HepG2 (cell line): ENCODE results near the gene LPXN. TPM values are rescaled to one million over a fixed set of nuclear protein-coding genes. Genes with fewer than 3 reads are reported as not detected.

Experiments
- AKAP8 ChIP-seq: sonication (generic); formaldehyde crosslinking; IDR thresholded peaks from 2 replicates; pipeline ENCODE4 v1.5.1; 2020; ENCODE audit warnings: mild to moderate bottlenecking, missing genetic modification reagents
- CHCHD3 ChIP-seq: sonication (generic); formaldehyde crosslinking; IDR thresholded peaks from 2 replicates; pipeline ENCODE4 v1.8.0; 2022; ENCODE audit warnings: mild to moderate bottlenecking, missing genetic modification reagents, moderate library complexity
- CHD4 ChIP-seq: fragments of 200-600 bp; sonication (generic); IDR thresholded peaks from 2 replicates; pipeline ENCODE4 v1.7.0; 2017; ENCODE audit warnings: mild to moderate bottlenecking, low read length, borderline replicate concordance
- EHMT2 ChIP-seq: fragments of 200-600 bp; sonication (generic); IDR thresholded peaks from 2 replicates; pipeline ENCODE4 v1.7.0; 2017; ENCODE audit warnings: antibody characterized with exemption, low read depth, low read length, borderline replicate concordance
- FOXM1 ChIP-seq: sonication (generic); formaldehyde crosslinking; IDR thresholded peaks from 2 replicates; pipeline ENCODE4 v1.5.0; 2020; ENCODE audit warnings: missing genetic modification reagents
- KAT7 ChIP-seq: IDR thresholded peaks from 2 replicates; pipeline ENCODE4 v1.6.1; 2018; ENCODE audit warnings: borderline replicate concordance, missing compliant biosample characterization
- KDM2A ChIP-seq: sonication (generic); formaldehyde crosslinking; IDR thresholded peaks from 2 replicates; pipeline ENCODE4 v1.4.0; 2020; ENCODE audit warnings: low read depth, missing genetic modification reagents, borderline replicate concordance
- MTA3 ChIP-seq: sonication (generic); formaldehyde crosslinking; IDR thresholded peaks from 2 replicates; pipeline ENCODE4 v1.4.0; 2020; ENCODE audit warnings: missing genetic modification reagents
- NFIC ChIP-seq: IDR thresholded peaks from 2 replicates; pipeline ENCODE4 v1.6.1; 2012; ENCODE audit warnings: mild to moderate bottlenecking, low read length, inconsistent platforms
- NONO ChIP-seq, 2 experiments: fragments of 450-650 bp in 1 of 2; sonication (generic) in 1 of 2; formaldehyde crosslinking in 1 of 2; IDR thresholded peaks in 1 of 2; conservative IDR thresholded peaks in 1 of 2; 2 replicates each; pipeline versions ENCODE4 v1.6.1 to v1.8.0; 2017 to 2022; ENCODE audit warnings: mild to moderate bottlenecking in 1 of 2, missing genetic modification reagents in 1 of 2, moderate library complexity in 1 of 2
- PAF1 ChIP-seq: IDR thresholded peaks from 2 replicates; pipeline ENCODE4 v1.6.1; 2016; ENCODE audit warnings: missing genetic modification reagents, missing compliant biosample characterization
- PAWR ChIP-seq: sonication (generic); formaldehyde crosslinking; IDR thresholded peaks from 2 replicates; pipeline ENCODE4 v1.4.0; 2020; ENCODE audit warnings: missing genetic modification reagents, mild to moderate bottlenecking, borderline replicate concordance
- RAD51 ChIP-seq: fragments of 450-650 bp; IDR thresholded peaks from 2 replicates; pipeline ENCODE4 v1.6.1; 2016; ENCODE audit warnings: borderline replicate concordance
- RFX5 ChIP-seq: IDR thresholded peaks from 2 replicates; pipeline ENCODE4 v1.6.1; 2011; ENCODE audit warnings: low read depth, low read length, improper control_type of control experiment
- SALL1 ChIP-seq: sonication (generic); formaldehyde crosslinking; IDR thresholded peaks from 2 replicates; pipeline ENCODE4 v1.8.0; 2022; ENCODE audit warnings: mild to moderate bottlenecking, missing genetic modification reagents
- TBP ChIP-seq: sonication (generic); formaldehyde crosslinking; IDR thresholded peaks from 2 replicates; pipeline ENCODE4 v1.5.0; 2020; ENCODE audit warnings: missing genetic modification reagents
- THYN1 ChIP-seq: sonication (generic); formaldehyde crosslinking; IDR thresholded peaks from 2 replicates; pipeline ENCODE4 v1.8.1; 2023; ENCODE audit warnings: low read depth, mild to moderate bottlenecking, moderate library complexity, missing genetic modification reagents, borderline replicate concordance
- TMF1 ChIP-seq: sonication (generic); formaldehyde crosslinking; IDR thresholded peaks from 2 replicates; pipeline ENCODE4 v1.8.1; 2022; ENCODE audit warnings: low read depth, missing genetic modification reagents
- U2AF1 ChIP-seq: fragments of 200-400 bp; formaldehyde crosslinking; optimal IDR thresholded peaks from 2 replicates; pipeline ENCODE3; 2017; ENCODE audit warnings: mild to moderate bottlenecking, low read depth, low read length
- ZBTB20 ChIP-seq: sonication (generic); formaldehyde crosslinking; IDR thresholded peaks from 2 replicates; pipeline ENCODE4 v1.8.1; 2023; ENCODE audit warnings: missing genetic modification reagents, low read depth, mild to moderate bottlenecking, borderline replicate concordance
- ZFP90 ChIP-seq: sonication (generic); formaldehyde crosslinking; IDR thresholded peaks from 2 replicates; pipeline ENCODE4 v1.8.0; 2022; ENCODE audit warnings: missing genetic modification reagents, mild to moderate bottlenecking, inconsistent platforms, borderline replicate concordance
- ZNF143 ChIP-seq: sonication (generic); formaldehyde crosslinking; IDR thresholded peaks from 2 replicates; pipeline ENCODE4 v1.4.0; 2020; ENCODE audit warnings: missing genetic modification reagents
- ZNF224 ChIP-seq: sonication (generic); formaldehyde crosslinking; IDR thresholded peaks from 2 replicates; pipeline ENCODE4 v1.5.0; 2020; ENCODE audit warnings: mild to moderate bottlenecking, missing genetic modification reagents
- ZNF264 ChIP-seq: sonication (generic); formaldehyde crosslinking; IDR thresholded peaks from 2 replicates; pipeline ENCODE4 v1.4.0; 2020; ENCODE audit warnings: missing genetic modification reagents
- ZNF383 ChIP-seq: sonication (generic); formaldehyde crosslinking; IDR thresholded peaks from 2 replicates; pipeline ENCODE4 v1.4.0; 2020; ENCODE audit warnings: missing genetic modification reagents, mild to moderate bottlenecking, borderline replicate concordance
- ZNF773 ChIP-seq: sonication (generic); formaldehyde crosslinking; IDR thresholded peaks from 2 replicates; pipeline ENCODE4 v1.4.0; 2020; ENCODE audit warnings: missing genetic modification reagents, borderline replicate concordance
- ZNF816 ChIP-seq: sonication (generic); formaldehyde crosslinking; IDR thresholded peaks from 2 replicates; pipeline ENCODE4 v1.8.0; 2022; ENCODE audit warnings: missing genetic modification reagents, mild to moderate bottlenecking, borderline replicate concordance
- ZNF841 ChIP-seq: sonication (generic); formaldehyde crosslinking; IDR thresholded peaks from 2 replicates; pipeline ENCODE4 v1.8.1; 2023; ENCODE audit warnings: missing genetic modification reagents, borderline replicate concordance
- ZSCAN9 ChIP-seq: IDR thresholded peaks from 2 replicates; pipeline ENCODE4 v1.6.1; 2016; ENCODE audit warnings: borderline replicate concordance
- polyA plus RNA-seq, 8 experiments: library from polyadenylated mRNA; depleted of rRNA in 3 of 8; stranded (reverse) in 7 of 8; unstranded in 1 of 8; fragments of >200 nt; fragmentation: Illumina TruSeq in 4 of 8; extraction: Trizol in 4 of 8; gene quantifications; 2 replicates each; pipeline versions ENCODE4 v1.2.1 to v1.2.3, GENCODE V29; 2011 to 2016; ENCODE audit warnings: low read depth in 4 of 8, missing spikeins in 1 of 8, mixed read lengths in 1 of 8; ENCODE audit not compliant: insufficient read depth in 1 of 8
- total RNA-seq, 5 experiments: library from RNA; depleted of rRNA; stranded (reverse); fragments of >200 nt; fragmentation: Illumina TruSeq; extraction: Trizol; gene quantifications; 2 replicates each; pipeline ENCODE4 v1.2.3, GENCODE V29; 2016; ENCODE audit warnings: low read depth in 1 of 5
- TF ChIP-seq, protein P1 (sequence below): sonication (generic); formaldehyde crosslinking; IDR thresholded peaks from 2 replicates; pipeline ENCODE4 v1.9.0; 2021; ENCODE audit warnings: missing genetic modification reagents, mild to moderate bottlenecking, borderline replicate concordance
- TF ChIP-seq, protein P2 (sequence below): sonication (generic); formaldehyde crosslinking; IDR thresholded peaks from 2 replicates; pipeline ENCODE4 v1.5.0; 2020; ENCODE audit warnings: mild to moderate bottlenecking, missing genetic modification reagents

LPXN gene
- total and polyA plus RNA-seq, 2 of the 13 experiments (the other 11 are each of a cell fraction or from before 2014, with no cell fraction given): 1.7 to 3.5 TPM

DNA sequence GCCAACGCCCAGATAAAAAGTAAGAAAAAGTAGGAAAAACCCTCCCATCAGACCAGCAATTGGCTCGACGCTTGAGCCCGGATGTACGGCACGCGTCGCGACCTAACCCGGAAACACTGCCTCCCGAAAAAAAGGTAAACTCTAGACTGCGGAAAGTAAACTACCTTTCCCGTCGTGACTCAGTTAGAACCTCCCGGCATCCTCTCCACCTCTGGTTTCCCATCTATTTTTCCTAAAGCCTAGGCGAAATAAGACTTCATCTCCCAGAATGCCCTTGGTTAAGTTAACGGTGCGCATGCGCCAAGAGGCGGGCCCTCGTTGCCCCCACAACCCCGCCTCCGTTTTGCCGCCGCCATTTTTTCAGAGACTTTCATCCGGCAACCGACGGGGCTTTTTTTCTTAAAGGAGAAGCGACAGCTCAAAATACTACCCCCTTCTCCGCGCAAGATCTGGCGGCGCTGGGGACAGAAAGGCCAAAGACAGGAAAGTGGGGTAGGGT lies 2.5 kb upstream of the LPXN start (continued):
- TF ChIP-seq NFIC: no peak
- peak; percentile 95 for TF ChIP-seq ZNF143 (CRISPR knock-in tag)
- no peak for TF ChIP-seq TBP (CRISPR knock-in tag)
- TF ChIP-seq THYN1 (CRISPR knock-in tag): no peak
- no peak for TF ChIP-seq ZBTB20 (CRISPR knock-in tag)
- no peak for TF ChIP-seq U2AF1
- no peak for TF ChIP-seq ZNF816 (CRISPR knock-in tag)
- TF ChIP-seq, protein P1, sequence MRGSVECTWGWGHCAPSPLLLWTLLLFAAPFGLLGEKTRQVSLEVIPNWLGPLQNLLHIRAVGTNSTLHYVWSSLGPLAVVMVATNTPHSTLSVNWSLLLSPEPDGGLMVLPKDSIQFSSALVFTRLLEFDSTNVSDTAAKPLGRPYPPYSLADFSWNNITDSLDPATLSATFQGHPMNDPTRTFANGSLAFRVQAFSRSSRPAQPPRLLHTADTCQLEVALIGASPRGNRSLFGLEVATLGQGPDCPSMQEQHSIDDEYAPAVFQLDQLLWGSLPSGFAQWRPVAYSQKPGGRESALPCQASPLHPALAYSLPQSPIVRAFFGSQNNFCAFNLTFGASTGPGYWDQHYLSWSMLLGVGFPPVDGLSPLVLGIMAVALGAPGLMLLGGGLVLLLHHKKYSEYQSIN (CRISPR knock-in tag): no peak
- TF ChIP-seq KDM2A (CRISPR knock-in tag): peak; percentile 40
- 0 out of 2 replicates have a peak, but pooled peaks have one; percentile 57 for TF ChIP-seq ZNF264 (CRISPR knock-in tag)
- no peak for TF ChIP-seq NONO (IDR thresholded peaks at IDR 0.05)
- peak; percentile 66 for TF ChIP-seq NONO (CRISPR knock-in tag; conservative IDR thresholded peaks at IDR 0.05)
- no peak for TF ChIP-seq PAWR
- TF ChIP-seq MTA3: no peak
- no peak for TF ChIP-seq ZNF383 (CRISPR knock-in tag)
- no peak for TF ChIP-seq CHCHD3 (CRISPR knock-in tag)
- no peak for TF ChIP-seq RFX5
- no peak for TF ChIP-seq RAD51
- no peak for TF ChIP-seq CHD4
- no peak for TF ChIP-seq PAF1
- TF ChIP-seq AKAP8: no peak
- TF ChIP-seq ZFP90 (CRISPR knock-in tag): 0 out of 2 replicates have a peak, but pooled peaks have one; percentile 51
- TF ChIP-seq EHMT2: no peak
- TF ChIP-seq, protein P2, sequence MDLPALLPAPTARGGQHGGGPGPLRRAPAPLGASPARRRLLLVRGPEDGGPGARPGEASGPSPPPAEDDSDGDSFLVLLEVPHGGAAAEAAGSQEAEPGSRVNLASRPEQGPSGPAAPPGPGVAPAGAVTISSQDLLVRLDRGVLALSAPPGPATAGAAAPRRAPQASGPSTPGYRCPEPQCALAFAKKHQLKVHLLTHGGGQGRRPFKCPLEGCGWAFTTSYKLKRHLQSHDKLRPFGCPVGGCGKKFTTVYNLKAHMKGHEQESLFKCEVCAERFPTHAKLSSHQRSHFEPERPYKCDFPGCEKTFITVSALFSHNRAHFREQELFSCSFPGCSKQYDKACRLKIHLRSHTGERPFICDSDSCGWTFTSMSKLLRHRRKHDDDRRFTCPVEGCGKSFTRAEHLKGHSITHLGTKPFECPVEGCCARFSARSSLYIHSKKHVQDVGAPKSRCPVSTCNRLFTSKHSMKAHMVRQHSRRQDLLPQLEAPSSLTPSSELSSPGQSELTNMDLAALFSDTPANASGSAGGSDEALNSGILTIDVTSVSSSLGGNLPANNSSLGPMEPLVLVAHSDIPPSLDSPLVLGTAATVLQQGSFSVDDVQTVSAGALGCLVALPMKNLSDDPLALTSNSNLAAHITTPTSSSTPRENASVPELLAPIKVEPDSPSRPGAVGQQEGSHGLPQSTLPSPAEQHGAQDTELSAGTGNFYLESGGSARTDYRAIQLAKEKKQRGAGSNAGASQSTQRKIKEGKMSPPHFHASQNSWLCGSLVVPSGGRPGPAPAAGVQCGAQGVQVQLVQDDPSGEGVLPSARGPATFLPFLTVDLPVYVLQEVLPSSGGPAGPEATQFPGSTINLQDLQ (CRISPR knock-in tag): no peak
- TF ChIP-seq ZNF224 (CRISPR knock-in tag): no peak
- no peak for TF ChIP-seq ZNF841 (CRISPR knock-in tag)
- TF ChIP-seq ZSCAN9 (CRISPR knock-in tag): no peak
- TF ChIP-seq ZNF773 (CRISPR knock-in tag): no peak
- TF ChIP-seq TMF1 (CRISPR knock-in tag): no peak
- TF ChIP-seq KAT7 (CRISPR knock-in tag): no peak
- no peak for TF ChIP-seq SALL1 (CRISPR knock-in tag)
- TF ChIP-seq FOXM1: no peak
